GM20431 (cell line): ENCODE data around the gene PDE3A.

Experiments used
- in situ Hi-C: fragments of 300-500 bp; cut with MseI, MboI; formaldehyde crosslinking; loops from one replicate; pipeline ENCODE4 v1.15.0; 2020; ENCODE audit warnings: low sequenced_read_pairs; ENCODE audit not compliant: unreplicated experiment

The PDE3A gene

DNA sequence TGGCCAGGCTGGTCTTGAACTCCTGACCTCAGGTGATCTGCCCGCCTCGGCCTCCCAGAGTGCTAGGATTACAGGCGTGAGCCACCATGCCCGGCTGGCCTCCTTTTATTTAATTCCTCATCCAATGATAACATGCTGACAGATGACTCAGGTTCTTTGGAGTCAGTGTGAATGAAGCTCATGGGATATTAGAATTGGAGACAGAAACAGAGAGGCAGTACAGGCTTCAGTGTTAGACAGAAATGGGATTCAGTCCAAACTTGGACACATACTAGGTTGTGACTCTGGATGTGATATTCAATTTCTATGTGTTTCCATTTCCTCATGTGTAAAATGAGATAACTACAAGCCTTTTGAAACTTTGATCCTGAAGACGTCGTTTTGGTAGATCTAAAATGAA, 47.3 kb downstream of the PDE3A start:
- in situ Hi-C loops, result no loop called here

DNA sequence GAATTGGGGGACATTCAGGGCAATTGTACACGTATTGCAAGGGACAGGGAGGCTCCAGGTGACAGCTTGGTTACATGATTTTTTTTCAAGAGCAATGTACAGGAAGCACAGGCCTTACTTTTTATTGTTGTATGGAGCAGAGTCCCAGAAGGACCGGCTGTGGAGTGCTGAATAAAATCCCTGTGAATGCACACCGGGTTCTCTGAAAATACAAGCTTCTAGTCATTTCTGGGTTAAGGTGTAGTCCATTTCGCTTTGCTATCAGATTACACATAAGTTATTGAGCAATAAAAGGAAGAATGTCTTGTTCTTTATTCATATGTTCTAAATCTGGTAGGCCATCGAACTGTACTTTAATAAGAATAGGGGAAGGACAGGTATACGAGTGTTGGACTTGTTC, 52.2 kb downstream of the PDE3A start:
- in situ Hi-C loops, result no loop called here

DNA sequence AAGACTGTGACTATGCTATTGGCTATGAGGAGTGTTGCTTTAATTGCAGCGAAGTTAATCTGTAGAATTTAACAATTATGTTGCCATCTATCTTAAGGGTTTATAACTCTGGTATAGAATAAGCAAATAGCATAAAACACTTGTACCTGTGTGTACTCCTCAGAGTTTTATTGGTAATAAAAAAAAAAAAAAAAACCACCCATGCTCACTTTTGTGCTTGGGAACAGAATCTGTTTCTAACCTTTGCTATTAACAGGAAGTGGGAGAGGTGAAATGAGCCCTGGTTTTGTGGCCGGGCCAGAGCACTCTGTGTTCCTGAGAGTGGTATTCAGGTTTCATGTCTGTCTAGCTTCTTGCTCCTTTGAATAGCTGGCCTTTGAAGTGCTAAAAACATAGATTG, 53.1 kb downstream of the PDE3A start:
- in situ Hi-C loops, result no loop called here

DNA sequence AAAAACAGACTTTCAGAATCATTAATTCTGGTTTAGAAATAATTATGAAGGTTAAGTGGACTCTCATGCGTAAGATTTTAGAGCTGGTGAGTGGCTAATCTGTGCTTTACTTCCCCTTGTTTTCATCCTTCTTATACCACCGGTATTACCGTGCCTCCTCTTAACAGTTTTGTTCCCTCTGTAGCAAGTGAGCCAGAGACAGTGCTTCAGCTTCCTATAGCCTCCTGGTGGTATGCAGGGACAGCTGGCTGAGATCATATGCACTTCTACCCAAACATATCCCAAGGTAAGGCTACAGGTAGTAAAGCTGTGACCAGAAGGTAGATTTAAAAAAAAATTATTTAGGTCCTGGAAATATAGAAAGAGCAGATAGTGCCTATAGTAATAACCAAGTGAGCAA, 55.2 kb downstream of the PDE3A start:
- in situ Hi-C loops, result no loop called here

DNA sequence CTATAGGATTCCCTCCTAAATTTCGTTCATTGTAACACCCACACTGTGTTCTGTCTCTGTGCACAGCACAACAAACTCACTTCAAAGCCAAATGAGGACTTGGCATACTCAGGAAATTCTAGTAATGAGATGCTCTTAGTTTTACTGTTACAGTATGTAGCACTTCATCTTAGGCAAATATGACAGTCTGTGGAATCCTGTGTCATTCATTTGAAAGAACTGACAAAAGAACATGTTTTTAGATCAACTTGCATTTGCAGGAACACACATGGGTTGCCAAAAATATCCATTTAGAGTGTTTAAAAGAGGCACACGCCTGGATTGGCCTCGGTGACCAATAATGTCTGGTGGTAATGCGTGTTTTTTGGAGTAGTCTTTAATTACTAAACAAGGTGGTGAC, 56.5 kb downstream of the PDE3A start:
- in situ Hi-C loops, result no loop called here

DNA sequence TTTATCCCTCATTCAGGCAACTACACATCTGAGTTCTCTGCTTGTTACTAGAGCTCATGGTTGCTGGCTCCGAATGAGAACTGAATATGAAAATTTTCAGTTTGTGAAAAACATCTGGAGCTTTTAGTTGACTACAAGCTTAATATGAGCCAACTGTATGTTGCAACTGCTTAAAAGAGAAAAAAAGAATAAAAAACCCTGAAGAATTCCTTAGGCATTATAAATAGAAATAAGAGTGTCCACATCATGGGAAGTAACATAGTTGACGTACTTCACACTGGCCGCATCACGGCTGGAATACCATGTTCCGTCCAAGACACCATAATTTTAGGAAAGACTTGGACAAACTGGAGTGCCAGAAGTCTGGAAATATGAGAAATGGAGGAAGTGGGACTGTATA, 57.9 kb downstream of the PDE3A start:
- in situ Hi-C loops, result no loop called here

DNA sequence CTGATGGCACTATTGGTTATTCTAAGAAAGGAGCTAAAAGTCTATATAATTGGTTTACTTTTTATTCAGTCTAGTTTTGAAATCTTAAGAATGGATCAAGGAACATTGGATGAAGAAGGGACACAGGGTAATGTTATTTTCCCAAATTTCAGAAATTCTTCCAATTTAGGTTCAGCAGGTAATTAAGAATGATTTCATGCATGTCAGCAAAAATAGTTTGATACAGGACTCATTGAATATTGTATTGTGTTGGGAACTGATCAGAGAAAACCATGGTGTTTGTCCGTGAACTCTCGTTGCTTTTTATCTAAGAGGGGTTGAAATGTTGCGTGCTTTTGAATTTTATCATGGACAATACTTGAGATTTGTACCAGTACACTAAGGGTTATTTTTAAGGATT, 58.6 kb downstream of the PDE3A start:
- in situ Hi-C loops, result no loop called here

DNA sequence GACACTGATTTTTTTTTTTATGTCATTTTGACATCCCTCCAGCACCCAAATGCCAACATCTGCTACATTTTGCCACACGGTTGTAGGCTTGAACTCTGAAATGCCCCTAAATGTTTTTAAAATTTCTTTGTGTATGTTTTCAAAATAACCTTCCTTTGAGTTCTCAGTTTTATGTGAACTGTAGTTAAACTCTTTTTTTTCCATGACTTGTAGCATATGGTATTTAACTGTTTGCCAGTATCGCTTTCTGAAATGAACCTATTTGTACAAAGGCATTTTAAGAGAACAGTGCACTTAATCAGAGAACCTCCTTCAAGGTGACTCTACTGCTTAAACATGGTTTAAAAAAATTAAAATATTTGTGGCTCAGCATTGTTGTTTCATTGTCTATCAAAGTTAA, 61.5 kb downstream of the PDE3A start:
- in situ Hi-C loops, result no loop called here

DNA sequence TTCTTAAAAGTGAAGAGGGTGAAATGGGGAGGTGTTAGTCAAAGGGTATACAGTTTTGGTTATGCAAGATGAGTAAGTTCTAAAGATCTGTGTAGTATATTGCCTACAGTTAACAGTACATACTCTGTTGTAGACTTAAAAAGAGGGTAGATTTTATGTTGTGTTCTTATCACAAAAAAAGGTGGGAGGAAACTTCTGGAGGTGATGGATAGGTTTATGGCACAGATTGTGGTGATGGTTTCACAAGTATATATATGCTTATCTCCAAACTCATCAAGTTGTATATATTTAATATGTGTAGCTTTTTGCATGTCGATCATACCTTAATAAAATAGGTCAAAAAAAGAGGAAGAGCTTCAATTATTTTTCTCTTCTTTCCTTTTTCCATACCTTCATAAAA, 64.0 kb downstream of the PDE3A start:
- in situ Hi-C loops, result no loop called here

DNA sequence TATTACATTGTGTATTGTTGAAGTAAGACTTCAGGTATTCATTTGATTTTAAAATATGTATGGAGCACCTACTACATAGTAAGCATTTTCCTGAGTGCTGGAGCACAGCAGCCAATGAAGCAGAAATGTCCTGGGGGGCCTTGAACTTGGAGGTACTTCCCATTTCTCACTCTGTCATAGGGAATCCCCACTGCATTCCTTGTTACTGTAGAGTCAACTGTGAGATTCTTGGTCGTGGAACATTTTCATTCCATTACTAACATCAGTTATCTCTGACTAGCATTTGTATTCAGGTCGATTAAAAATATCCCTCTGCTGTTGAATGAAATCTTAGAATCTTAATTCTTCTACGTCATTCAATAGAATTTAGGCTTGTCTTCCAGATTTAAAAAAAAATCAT, 66.7 kb downstream of the PDE3A start:
- in situ Hi-C loops, result no loop called here

DNA sequence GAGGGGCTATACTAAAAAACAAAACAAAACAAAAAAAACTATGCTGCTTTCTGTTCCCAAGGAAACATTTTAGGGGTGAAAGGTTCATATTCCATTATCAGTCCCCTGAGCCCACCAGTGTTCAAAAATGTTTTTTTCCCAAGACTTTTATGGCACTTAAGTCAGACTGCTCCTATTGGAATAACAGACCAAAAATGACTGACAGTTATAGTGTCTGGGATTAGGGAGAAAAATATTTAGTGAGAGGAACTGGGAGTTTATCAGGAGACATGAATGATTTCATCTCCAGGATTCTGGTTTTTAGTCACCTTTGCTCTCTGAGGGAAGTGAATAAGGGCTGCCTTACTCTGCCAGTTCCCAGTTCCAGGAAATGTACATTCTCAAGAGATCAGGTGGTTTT, 68.0 kb downstream of the PDE3A start:
- in situ Hi-C loops, result no loop called here

DNA sequence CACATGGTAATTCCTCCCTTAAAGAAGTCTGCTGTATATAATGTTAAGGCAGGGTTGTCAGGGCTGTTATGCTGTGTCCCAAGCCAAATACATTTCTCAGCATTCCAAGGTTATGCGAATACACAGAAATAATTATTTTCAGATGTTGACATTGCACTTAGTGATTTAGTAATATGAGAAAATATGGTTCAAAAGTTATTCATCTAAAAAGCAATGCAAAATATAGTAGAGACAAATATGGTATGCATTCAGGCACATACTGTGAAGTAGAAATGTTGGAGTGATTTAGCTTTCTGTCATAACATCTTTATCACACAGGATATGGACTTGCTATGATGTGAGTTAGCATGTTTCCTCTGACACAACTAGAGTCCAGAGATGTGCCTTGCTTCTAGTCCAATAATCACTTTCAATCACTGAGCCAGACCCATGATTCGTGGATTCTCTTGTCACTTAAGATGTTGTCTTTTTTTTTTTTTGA, 70.0 kb downstream of the PDE3A start:
- in situ Hi-C loops, result no loop called here

DNA sequence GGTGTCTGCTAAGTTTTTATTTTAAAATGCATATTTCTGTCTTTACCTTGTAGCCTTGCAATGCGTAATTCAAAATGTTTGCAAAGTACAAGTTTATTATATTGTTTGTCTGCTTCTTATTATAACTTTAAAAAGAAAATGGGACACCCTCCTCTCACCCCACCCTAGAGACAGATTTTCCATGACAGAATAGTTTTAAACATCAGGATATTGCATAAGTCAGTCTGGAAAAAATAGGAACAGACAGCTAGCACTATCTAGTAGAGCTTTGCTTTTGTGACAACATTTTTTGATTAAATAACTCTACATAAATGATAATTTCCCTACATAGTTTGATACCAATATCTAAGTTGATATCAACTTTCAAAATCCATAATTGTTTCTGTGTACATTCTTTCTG, 71.3 kb downstream of the PDE3A start:
- in situ Hi-C loops, result no loop called here

DNA sequence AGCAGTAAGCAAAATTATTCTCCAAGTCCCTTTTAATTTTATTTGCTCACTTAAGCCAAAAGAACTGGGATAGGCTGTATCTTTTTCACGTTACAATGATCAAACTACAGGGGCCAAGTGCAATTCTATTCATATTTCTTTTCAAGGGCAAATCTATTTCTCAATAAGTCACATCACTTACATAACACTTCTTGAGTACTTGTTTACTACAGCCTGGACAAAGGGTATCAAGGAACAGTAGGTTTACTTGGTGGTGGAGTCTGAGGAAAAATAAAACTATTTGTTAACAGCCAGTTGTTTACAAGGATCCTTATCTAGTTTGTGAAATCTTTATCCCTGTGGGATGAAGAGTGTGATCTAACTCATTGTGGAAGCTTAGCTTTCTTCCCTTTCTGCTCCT, 72.1 kb downstream of the PDE3A start:
- in situ Hi-C loops, result no loop called here

DNA sequence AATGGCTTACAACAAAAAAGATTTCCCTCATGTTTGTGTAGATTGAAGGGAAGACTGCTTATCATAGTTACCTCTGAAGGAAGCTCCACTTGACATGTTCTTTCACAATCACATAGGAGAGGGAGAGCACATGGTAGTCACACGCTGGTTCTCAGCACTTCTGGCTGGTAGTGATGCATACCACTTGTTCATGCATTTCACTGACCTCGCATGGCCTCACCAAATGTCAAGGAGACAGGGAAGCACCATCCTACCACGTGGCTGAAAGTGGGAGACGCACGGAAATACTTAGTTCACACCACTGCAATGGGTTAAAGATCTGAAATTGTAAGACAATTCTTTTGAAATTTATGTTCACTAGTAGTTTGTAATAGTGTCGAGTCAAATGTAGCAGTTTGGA, 74.0 kb downstream of the PDE3A start:
- in situ Hi-C loops, result no loop called here

DNA sequence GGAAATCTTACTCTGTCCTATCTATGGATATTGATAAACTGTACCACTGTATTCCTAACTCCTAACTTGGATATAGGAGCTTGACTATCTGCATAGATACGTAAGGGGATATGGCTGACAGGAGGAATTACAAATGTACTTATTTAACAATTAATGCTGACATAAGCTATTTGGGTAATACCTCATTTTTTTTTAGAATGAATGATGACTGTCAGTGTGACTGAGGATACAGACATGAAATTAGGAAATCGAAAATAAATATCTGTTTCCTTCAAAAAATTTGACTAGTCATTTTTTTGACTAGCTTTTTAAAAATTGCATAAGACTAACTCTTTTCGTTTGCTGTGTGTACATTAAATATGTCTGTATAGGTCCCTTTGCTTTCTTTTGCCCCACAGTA, 74.9 kb downstream of the PDE3A start:
- in situ Hi-C loops, result no loop called here

DNA sequence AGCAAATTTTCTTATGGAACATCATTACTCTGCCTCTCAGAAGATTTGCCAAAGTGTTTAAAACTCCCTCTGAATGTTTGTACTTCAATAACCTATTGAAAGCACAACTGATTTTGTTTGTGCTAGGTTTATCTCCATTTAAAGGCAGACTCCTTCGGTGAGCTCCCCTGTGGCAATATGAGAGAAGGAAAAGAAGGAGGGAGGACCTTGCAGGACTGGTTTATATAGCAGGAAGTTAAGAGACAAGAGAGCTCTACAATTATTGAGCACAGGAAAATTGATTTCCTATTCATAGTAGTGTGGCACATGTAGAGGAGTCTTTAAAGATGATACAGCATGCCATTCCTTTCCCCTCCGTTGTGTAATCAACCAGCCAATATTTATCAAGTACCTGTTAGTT, 75.5 kb downstream of the PDE3A start:
- in situ Hi-C loops, result no loop called here

DNA sequence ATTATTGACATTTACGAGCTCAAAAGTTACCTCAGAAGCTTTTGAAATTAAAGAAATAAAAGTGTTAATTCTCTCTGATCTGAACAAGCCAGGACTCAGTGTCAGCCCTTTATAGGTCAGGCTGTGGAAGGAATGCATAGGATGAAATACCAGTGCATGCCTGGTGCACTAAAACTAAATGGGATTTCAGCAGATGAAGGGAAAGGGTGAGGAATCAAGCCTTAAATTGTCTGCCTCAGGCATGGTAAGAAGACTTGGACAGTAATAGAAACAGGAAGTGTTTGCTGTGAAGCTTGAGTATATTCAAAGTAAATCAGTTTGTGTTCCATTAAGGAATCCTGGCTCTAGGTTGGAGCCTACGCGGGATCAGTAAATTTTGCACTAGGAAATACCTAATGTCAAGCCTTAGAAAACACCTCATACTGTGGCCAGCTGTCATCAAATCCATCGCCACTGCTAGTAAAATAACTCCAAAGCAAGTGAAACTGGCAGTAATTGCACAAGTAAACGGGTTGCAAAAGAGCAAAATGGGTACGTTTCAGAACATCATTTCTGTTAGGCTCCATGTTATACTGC, 76.3 kb downstream of the PDE3A start:
- in situ Hi-C loops, result no loop called here

DNA sequence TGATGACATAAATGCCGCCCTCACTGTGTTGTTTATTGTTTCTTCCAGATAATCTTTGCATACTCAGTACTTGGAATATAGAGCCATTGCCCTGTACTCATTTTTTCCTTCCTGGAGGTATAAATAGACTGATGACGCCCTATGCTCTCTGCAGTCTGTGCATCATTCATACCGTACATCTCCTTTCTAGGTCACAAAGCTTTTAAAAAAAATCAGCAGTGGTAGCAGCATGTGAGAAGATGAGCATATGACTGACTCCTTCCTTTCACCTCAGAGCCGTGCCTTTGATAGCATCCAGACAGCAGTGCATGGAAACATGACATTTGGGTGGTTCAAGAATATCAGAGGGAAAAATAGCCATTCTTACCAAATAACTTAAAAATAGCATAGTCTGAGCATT, 77.3 kb downstream of the PDE3A start:
- in situ Hi-C loops, result no loop called here

DNA sequence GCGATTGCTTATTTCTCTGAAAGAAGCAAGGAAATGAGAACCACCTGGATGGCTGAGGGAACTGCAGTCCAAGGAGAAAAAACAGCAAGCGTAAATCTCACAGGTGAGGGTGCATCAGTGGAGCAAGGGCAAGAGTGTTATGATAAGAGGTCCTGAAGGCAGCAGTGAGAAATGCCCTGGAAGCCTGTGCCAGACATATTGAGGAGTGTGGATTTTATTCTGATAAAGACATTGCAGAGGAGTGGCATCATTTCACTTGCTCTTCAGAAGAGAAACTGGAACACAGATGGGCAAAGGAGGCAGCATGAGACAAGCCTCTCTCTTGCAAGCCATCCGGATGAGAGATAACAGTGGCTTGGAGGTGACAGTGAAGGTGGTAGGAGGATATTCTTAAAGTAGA, 78.5 kb downstream of the PDE3A start:
- in situ Hi-C loops, result no loop called here

DNA sequence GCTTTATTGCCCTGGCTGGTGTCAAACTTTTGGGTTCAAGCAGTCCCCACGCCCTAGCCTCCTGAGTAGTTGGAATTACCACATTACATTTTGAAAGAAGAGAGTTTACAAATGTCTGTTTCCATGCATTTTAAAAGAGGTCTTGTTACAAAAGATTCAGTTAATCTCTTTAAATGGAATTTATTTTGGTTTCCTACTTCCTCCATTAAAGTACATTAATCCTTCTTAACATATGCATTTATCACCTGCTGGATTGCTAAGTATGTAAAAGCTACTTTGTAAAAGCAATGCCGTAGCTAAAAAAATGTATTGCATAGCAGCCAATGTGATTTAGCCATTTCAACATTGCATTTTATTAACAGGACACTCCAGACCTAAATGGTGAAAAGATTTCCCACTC, 80.4 kb downstream of the PDE3A start:
- in situ Hi-C loops, result no loop called here

DNA sequence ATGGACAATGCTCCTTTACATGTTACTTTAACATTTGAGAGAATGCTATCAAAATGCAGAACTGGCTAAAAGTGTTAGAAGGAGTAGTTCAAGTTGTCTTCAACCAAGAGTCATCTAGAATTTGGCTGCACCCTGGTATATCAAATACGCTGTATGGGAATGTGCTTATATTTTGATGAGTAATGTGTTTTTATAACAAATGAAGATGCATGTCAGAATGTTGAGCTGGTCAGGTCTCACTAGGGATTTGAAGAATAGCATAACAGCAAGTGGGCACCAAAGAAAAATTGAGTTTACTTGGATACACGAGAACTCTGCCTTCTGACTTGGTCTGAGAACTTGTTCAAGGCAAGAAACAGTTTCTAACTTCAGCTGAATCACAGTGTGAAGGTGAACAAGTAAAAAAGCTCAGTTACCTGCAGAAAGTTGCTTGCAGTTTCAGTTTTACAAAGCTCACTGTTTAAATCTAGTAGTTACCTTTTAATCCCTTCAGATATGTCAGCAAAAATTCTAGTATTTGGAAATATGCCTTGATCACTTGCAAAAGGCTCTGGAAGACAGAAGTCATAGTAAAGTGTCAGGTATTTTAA, 82.3 kb downstream of the PDE3A start:
- in situ Hi-C loops, result no loop called here
